PC-3 (cell line): ENCODE data around the gene CES5A. TPM values are rescaled to one million over a fixed set of nuclear protein-coding genes. Genes with fewer than 3 reads are reported as not detected.
"Not testable (repeated sequence)": the region's sequence is repeated elsewhere in the genome, so short reads cannot be mapped to it uniquely, and the experiment has no call there.

ENCODE experiments used
- ATAC-seq: fragments of 200-7000 bp; cut with Tn5 transposase; 2 replicates; pipeline ENCODE4 v1.9.1; 2020; ENCODE audit warnings: mild to moderate bottlenecking, moderate library complexity
- BruUV-seq: library from RNA; stranded (reverse); fragments of 400-500 nt; replicated peaks from 2 replicates; lab custom pipeline; 2021; lab: Mats Ljungman, UMichigan
- CTCF ChIA-PET: fragments of 300-600 bp; sonication (Branson Sonifier 250); formaldehyde crosslinking; loops from one replicate; lab custom pipeline; 2022; ENCODE audit warnings: antibody characterized with exemption; lab: Charles Lee
- POLR2A ChIA-PET: fragments of 300-600 bp; sonication (Branson Sonifier 250); formaldehyde crosslinking; loops from one replicate; lab custom pipeline; 2022; ENCODE audit warnings: antibody characterized with exemption; ENCODE audit not compliant: unreplicated experiment; lab: Charles Lee
- DNase-seq: peaks from one replicate; pipeline ENCODE4 v3.0.0-alpha.2; 2015
- H2AFZ ChIP-seq: fragments of 300-600 bp; sonication (generic); 2 replicates; pipeline ENCODE4 v1.6.0; 2016; ENCODE audit warnings: antibody characterized with exemption, low read length
- H3F3A ChIP-seq: fragments of 300-600 bp; sonication (generic); one replicate; pipeline ENCODE4 v1.6.0; 2017; ENCODE audit warnings: antibody characterized with exemption, low read length, control low read depth, mild to moderate bottlenecking; ENCODE audit not compliant: unreplicated experiment
- H3K27ac ChIP-seq: fragments of 300-600 bp; sonication (generic); 2 replicates; pipeline ENCODE4 v1.5.1; 2016; ENCODE audit warnings: mild to moderate bottlenecking, low read length
- H3K27me3 ChIP-seq: fragments of 300-600 bp; sonication (generic); 2 replicates; pipeline ENCODE4 v1.6.1; 2016; ENCODE audit warnings: low read length, mixed read lengths
- H3K36me3 ChIP-seq: fragments of 300-600 bp; sonication (generic); 2 replicates; pipeline ENCODE4 v1.6.1; 2016; ENCODE audit warnings: low read depth, mixed run types, low read length, mixed read lengths
- H3K4me1 ChIP-seq: fragments of 300-600 bp; sonication (generic); 2 replicates; pipeline ENCODE4 v1.5.1; 2016; ENCODE audit warnings: low read length; ENCODE audit not compliant: insufficient read depth
- H3K4me2 ChIP-seq: fragments of 300-600 bp; sonication (generic); 2 replicates; pipeline ENCODE4 v1.6.0; 2016; ENCODE audit warnings: low read length
- H3K4me3 ChIP-seq: fragments of 300-600 bp; sonication (generic); 2 replicates; pipeline ENCODE4 v1.5.1; 2016; ENCODE audit warnings: mild to moderate bottlenecking, low read length, mixed read lengths
- H3K79me2 ChIP-seq: fragments of 300-600 bp; sonication (generic); 2 replicates; pipeline ENCODE4 v1.6.1; 2017; ENCODE audit warnings: low read length, mixed read lengths
- H3K9ac ChIP-seq: fragments of 300-600 bp; sonication (generic); 2 replicates; pipeline ENCODE4 v1.6.0; 2016; ENCODE audit warnings: mild to moderate bottlenecking, low read length
- H3K9me2 ChIP-seq: fragments of 300-600 bp; sonication (generic); replicated peaks from 2 replicates; pipeline ENCODE4 v1.6.1; 2016; ENCODE audit warnings: mixed run types, low read length, mixed read lengths
- H3K9me3 ChIP-seq: fragments of 300-600 bp; sonication (generic); 2 replicates; pipeline ENCODE4 v1.6.1; 2016; ENCODE audit warnings: low read length, mixed read lengths
- H4K20me1 ChIP-seq: fragments of 300-600 bp; sonication (generic); 2 replicates; pipeline ENCODE4 v1.6.1; 2016; ENCODE audit warnings: low read length, mixed read lengths
- CTCF ChIP-seq: fragments of 300-600 bp; sonication (generic); conservative IDR thresholded peaks from 2 replicates; pipeline ENCODE4 v1.5.1; 2017; ENCODE audit warnings: antibody characterized with exemption, low read depth, mild to moderate bottlenecking, low read length
- EZH2 ChIP-seq: fragments of 300-600 bp; sonication (generic); IDR thresholded peaks from one replicate; pipeline ENCODE4 v1.6.1; 2017; ENCODE audit warnings: antibody characterized with exemption, mild to moderate bottlenecking, low read length; ENCODE audit not compliant: unreplicated experiment
- EZH2phosphoT487 ChIP-seq: fragments of 300-600 bp; sonication (generic); IDR thresholded peaks from 2 replicates; pipeline ENCODE4 v1.6.1; 2018; ENCODE audit warnings: mild to moderate bottlenecking, antibody characterized with exemption, low read length, borderline replicate concordance
- intact Hi-C: fragments of 100-400 bp; cut with micrococcal nuclease; formaldehyde crosslinking; loops from 2 replicates; pipeline ENCODE4 v1.9.0; 2023
- total RNA-seq: library from RNA; depleted of rRNA; stranded (reverse); fragments of >200 nt; gene quantifications from 2 replicates; pipeline ENCODE4 v1.2.3, GENCODE V29; 2014

CES5A gene
- total RNA-seq, 1 experiment from 2014 or later, result not detected

GRCh38 chr16:55815320-55815719, 59.9 kb downstream of the CES5A start:
- CTCF ChIA-PET, result no interaction called here
- ATAC-seq, result no peak
- POLR2A ChIA-PET, result no interaction called here
- Histone ChIP-seq H3K9me2 (no peaks in the 10 kb centered on the region), H3K36me3 (no peaks in the 10 kb centered on the region), H2AFZ (no peak overlapping the region), H3K9me3 (no peaks in the 10 kb centered on the region), H3K4me1 (no peaks in the 10 kb centered on the region), H3K27me3 (no peaks in the 10 kb centered on the region), H3K79me2 (no peaks in the 10 kb centered on the region), H4K20me1 (no peaks in the 10 kb centered on the region), H3K4me2 (no peak overlapping the region), H3K27ac (no peak overlapping the region), H3K4me3 (no peak overlapping the region), H3F3A (no peaks in the 10 kb centered on the region), H3K9ac (no peak overlapping the region)
- TF ChIP-seq EZH2, result no peak
- TF ChIP-seq CTCF, result no peak
- intact Hi-C loops, result no loop called here
- BruUV-seq, result no TSS peak
- DNase-seq, result no peak

- H3K27me3 ChIP-seq, H3K9ac ChIP-seq, H3K9me3 ChIP-seq, intact Hi-C loops, BruUV-seq, H3K4me1 ChIP-seq, H3K36me3 ChIP-seq, POLR2A ChIA-PET, H3K9me2 ChIP-seq, ATAC-seq, H2AFZ ChIP-seq, H3K4me3 ChIP-seq, H3K27ac ChIP-seq, DNase-seq, H3K4me2 ChIP-seq, H4K20me1 ChIP-seq, H3F3A ChIP-seq, H3K79me2 ChIP-seq, CTCF ChIA-PET: not testable (repeated sequence)
Measured at GRCh38 chr16:55814174-55814573, 61.0 kb downstream of the CES5A start.

- H2AFZ ChIP-seq, H3K79me2 ChIP-seq, CTCF ChIA-PET, H3K4me2 ChIP-seq, H4K20me1 ChIP-seq, H3K4me3 ChIP-seq, POLR2A ChIA-PET, H3K27me3 ChIP-seq, H3K9me2 ChIP-seq, H3F3A ChIP-seq, H3K9ac ChIP-seq, intact Hi-C loops, H3K36me3 ChIP-seq, H3K27ac ChIP-seq, H3K9me3 ChIP-seq, BruUV-seq, ATAC-seq, H3K4me1 ChIP-seq, DNase-seq: not testable (repeated sequence)
Measured at GRCh38 chr16:55813730-55814129, 61.4 kb downstream of the CES5A start.

GRCh38 chr16:55812951-55813350, 62.2 kb downstream of the CES5A start:
- no peaks in the 10 kb centered on the region for H3K4me1 ChIP-seq
- TF ChIP-seq CTCF (no peak), EZH2 (no peak), EZH2phosphoT487 (no peak)
- no peak overlapping the region for H3K4me3 ChIP-seq
- no peak overlapping the region for H3K9ac ChIP-seq
- no peaks in the 10 kb centered on the region for H3K27me3 ChIP-seq
- ATAC-seq (no peak), DNase-seq (no peak)
- H3K4me2 ChIP-seq, result no peak overlapping the region
- no peaks in the 10 kb centered on the region for H3K36me3 ChIP-seq
- H2AFZ ChIP-seq, result no peak overlapping the region
- POLR2A ChIA-PET, result no interaction called here
- no TSS peak for BruUV-seq
- no peaks in the 10 kb centered on the region for H3F3A ChIP-seq
- H3K27ac ChIP-seq, result no peak overlapping the region
- no peaks in the 10 kb centered on the region for H4K20me1 ChIP-seq
- CTCF ChIA-PET, result no interaction called here
- intact Hi-C loops, result no loop called here
- H3K9me2 ChIP-seq, result no peaks in the 10 kb centered on the region
- no peaks in the 10 kb centered on the region for H3K79me2 ChIP-seq
- H3K9me3 ChIP-seq, result no peaks in the 10 kb centered on the region
